Left cardiac atrium (tissue), 4 donors: ENCODE data around the gene SMAGP. TPM values are rescaled to one million over a fixed set of nuclear protein-coding genes. Genes with fewer than 3 reads are reported as not detected.
"Not testable (repeated sequence)": the region's sequence is repeated elsewhere in the genome, so short reads cannot be mapped to it uniquely, and the experiment has no call there.

Experiments used
- ATAC-seq, 2 donors: fragments of 200-7000 bp; cut with Tn5 transposase; one replicate each; pipeline ENCODE4 v1.9.1; 2020; ENCODE audit warnings: mild to moderate bottlenecking in 2 of 2, moderate library complexity in 2 of 2
- DNase-seq: peaks from one replicate; pipeline ENCODE4 v3.0.0-alpha.2; 2020
- intact Hi-C, 2 donors: fragments of 100-400 bp; cut with DNase I; formaldehyde crosslinking; loops; one replicate each; pipeline versions ENCODE4 v1.14.1 to v1.15.1; 2022 to 2023
- total RNA-seq, 2 donors: library from RNA; stranded (reverse); fragmentation: NEBNext Ultra II Directional; extraction: Animal tissue kit (Norgen Biotek cat#: 25700); gene quantifications; one replicate each; pipeline ENCODE4 v1.2.1, GENCODE V29; 2021
- donor health status: DM: no; HTN: yes; CAD: no.
- donor health status: DM: no; HTN: yes; CAD: no; lungs with severe emphysema.
- donor health status: DM: yes; HTN: yes; CAD: no.
- donor health status: Dilated cardiomyopathy.

SMAGP gene
- total RNA-seq, 2 donors from 2014 or later, result 5.0 to 6.0 TPM

- peak; percentile 63 to 65 for ATAC-seq
- peak; percentile 51 for DNase-seq
- intact Hi-C loops, result loop anchor here in 1 of 2 donors (1.0 kb wide), 1 partner anchor 72 kb away; no protein-coding TSS in a partner anchor
Observed at GRCh38 chr12:51269174-51270066, 795 bp downstream of the SMAGP start.

- intact Hi-C loops, result no loop called here
- ATAC-seq, result no peak
- no peak for DNase-seq
Observed at GRCh38 chr12:51265024-51265423, 5.2 kb downstream of the SMAGP start.

GRCh38 chr12:51264297-51264696, 5.9 kb downstream of the SMAGP start:
- ATAC-seq, result no peak
- intact Hi-C loops, result no loop called here
- no peak for DNase-seq

GRCh38 chr12:51263341-51263740, 6.9 kb downstream of the SMAGP start:
- intact Hi-C loops, result no loop called here
- DNase-seq (no peak), ATAC-seq (no peak)

GRCh38 chr12:51262758-51263177, 7.4 kb downstream of the SMAGP start:
- DNase-seq, result no peak
- ATAC-seq, result peak in 1 of 2 donors; percentile 33
- intact Hi-C loops, result no loop called here

GRCh38 chr12:51259600-51259999, 10.6 kb downstream of the SMAGP start:
- intact Hi-C loops, DNase-seq: not testable (repeated sequence)

GRCh38 chr12:51254536-51254935, 15.7 kb downstream of the SMAGP start:
- no peak for DNase-seq
- intact Hi-C loops, result no loop called here
- ATAC-seq, result no peak

More at GRCh38 chr12:51259600-51259999, 10.6 kb downstream of the SMAGP start:
- not testable (repeated sequence) for ATAC-seq

GRCh38 chr12:51253276-51253675, 16.9 kb downstream of the SMAGP start:
- DNase-seq (no peak), ATAC-seq (no peak)
- intact Hi-C loops, result no loop called here

GRCh38 chr12:51247523-51248206, 22.6 kb downstream of the SMAGP start:
- no peak for DNase-seq
- intact Hi-C loops, result no loop called here
- peak in 1 of 2 donors; percentile 28 for ATAC-seq

GRCh38 chr12:51246254-51246853, 23.9 kb downstream of the SMAGP start:
- intact Hi-C loops, result no loop called here
- peak; percentile 71 to 72 for ATAC-seq
- no peak for DNase-seq

GRCh38 chr12:51245476-51246253, 24.6 kb downstream of the SMAGP start:
- ATAC-seq, result no peak
- no peak for DNase-seq
- intact Hi-C loops, result no loop called here

GRCh38 chr12:51244269-51244668, 25.9 kb downstream of the SMAGP start:
- DNase-seq, result no peak
- ATAC-seq, result no peak
- intact Hi-C loops, result no loop called here

GRCh38 chr12:51242876-51243275, 27.3 kb downstream of the SMAGP start:
- DNase-seq (no peak), ATAC-seq (no peak)
- intact Hi-C loops, result no loop called here

- intact Hi-C loops, result no loop called here
- peak; percentile 37 for DNase-seq
- peak in 1 of 2 donors; percentile 2 for ATAC-seq
Observed at GRCh38 chr12:51242120-51242519, 28.1 kb downstream of the SMAGP start.

GRCh38 chr12:51240971-51241370, 29.2 kb downstream of the SMAGP start:
- no peak for ATAC-seq
- intact Hi-C loops, result no loop called here

GRCh38 chr12:51238510-51239334, 31.5 kb downstream of the SMAGP start, which contains the start of gene DAZAP2:
Gene DAZAP2 (plus strand): TSS chr12:51238826. CDS start chr12:51238908, 82 bp downstream.
- ATAC-seq, result peak; percentile 98 to 99
- intact Hi-C loops, result no loop called here
- DNase-seq, result peak; percentile 97

More at GRCh38 chr12:51240971-51241370, 29.2 kb downstream of the SMAGP start:
- no peak for DNase-seq

- ATAC-seq (no peak), DNase-seq (no peak)
- intact Hi-C loops, result no loop called here
Observed at GRCh38 chr12:51238037-51238509, 32.1 kb downstream of the SMAGP start.

GRCh38 chr12:51234530-51234929, 35.7 kb downstream of the SMAGP start:
- DNase-seq, result no peak

More at GRCh38 chr12:51234530-51234929, 35.7 kb downstream of the SMAGP start:
- ATAC-seq, result no peak
- intact Hi-C loops, result no loop called here
